ENCODE measurements around the gene PMM1.

DNA sequence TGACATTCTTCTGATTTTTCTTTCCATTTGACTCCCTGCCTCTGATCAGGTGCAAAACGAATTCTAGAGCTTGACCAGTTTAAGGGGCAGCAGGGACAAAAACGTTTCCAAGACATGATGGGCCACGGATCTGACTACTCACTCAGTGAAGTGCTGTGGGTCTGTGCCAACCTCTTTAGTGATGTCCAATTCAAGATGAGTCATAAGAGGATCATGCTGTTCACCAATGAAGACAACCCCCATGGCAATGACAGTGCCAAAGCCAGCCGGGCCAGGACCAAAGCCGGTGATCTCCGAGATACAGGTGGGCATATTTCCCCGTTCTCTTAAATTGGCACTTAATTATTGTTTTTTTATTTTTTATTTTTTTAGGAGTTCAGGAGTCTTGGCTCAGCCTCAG lies 46.8 kb upstream of the PMM1 start:
- no peak for TF ChIP-seq CTCF (IDR thresholded peaks at IDR 0.05)
- TF ChIP-seq POLR2A (IDR thresholded peaks at IDR 0.05), result no peak

Data from adrenal gland (tissue), 5 donors.